ENCODE results near the gene FUBP3. TPM values are rescaled to one million over a fixed set of nuclear protein-coding genes. Genes with fewer than 3 reads are reported as not detected.

The FUBP3 gene
- polyA plus RNA-seq, 1 donor, result 67.9 TPM

- no peaks in the 10 kb centered on the region for H3K4me1 ChIP-seq (ENCODE audit: control insufficient read depth, insufficient read depth, low read length)
- no peak overlapping the region for H3K4me3 ChIP-seq (ENCODE audit: low read length)
- no CpG with 5 or more reads among the region's 21 CpGs for WGBS (ENCODE audit: insufficient coverage, low lambda C conversion rate)
- H3K27me3 ChIP-seq (ENCODE audit: control insufficient read depth, insufficient read depth, low read length), result no peaks in the 10 kb centered on the region
- no peaks in the 10 kb centered on the region for H3K9me3 ChIP-seq (ENCODE audit: control insufficient read depth, low read depth, low read length)
- no peak for DNase-seq
- peaks cover 82% of the 10 kb centered on the region for H3K36me3 ChIP-seq (ENCODE audit: control insufficient read depth, insufficient read depth, low read length)
- H3K27ac ChIP-seq (ENCODE audit: low read length), result no peak overlapping the region
These were observed 47.0 kb downstream of the FUBP3 start for GRCh38 chr9:130626249-130626996.

- no peak overlapping the region for H3K4me3 ChIP-seq (ENCODE audit: low read length)
- no peaks in the 10 kb centered on the region for H3K27me3 ChIP-seq (ENCODE audit: control insufficient read depth, insufficient read depth, low read length)
- no peaks in the 10 kb centered on the region for H3K9me3 ChIP-seq (ENCODE audit: control insufficient read depth, low read depth, low read length)
- peaks cover 84% of the 10 kb centered on the region for H3K36me3 ChIP-seq (ENCODE audit: control insufficient read depth, insufficient read depth, low read length)
- no peak overlapping the region for H3K27ac ChIP-seq (ENCODE audit: low read length)
- WGBS (ENCODE audit: insufficient coverage, low lambda C conversion rate), result no CpG with 5 or more reads among the region's 10 CpGs
- no peaks in the 10 kb centered on the region for H3K4me1 ChIP-seq (ENCODE audit: control insufficient read depth, insufficient read depth, low read length)
- DNase-seq, result no peak
These were observed 47.7 kb downstream of the FUBP3 start for GRCh38 chr9:130627051-130627450.

DNA sequence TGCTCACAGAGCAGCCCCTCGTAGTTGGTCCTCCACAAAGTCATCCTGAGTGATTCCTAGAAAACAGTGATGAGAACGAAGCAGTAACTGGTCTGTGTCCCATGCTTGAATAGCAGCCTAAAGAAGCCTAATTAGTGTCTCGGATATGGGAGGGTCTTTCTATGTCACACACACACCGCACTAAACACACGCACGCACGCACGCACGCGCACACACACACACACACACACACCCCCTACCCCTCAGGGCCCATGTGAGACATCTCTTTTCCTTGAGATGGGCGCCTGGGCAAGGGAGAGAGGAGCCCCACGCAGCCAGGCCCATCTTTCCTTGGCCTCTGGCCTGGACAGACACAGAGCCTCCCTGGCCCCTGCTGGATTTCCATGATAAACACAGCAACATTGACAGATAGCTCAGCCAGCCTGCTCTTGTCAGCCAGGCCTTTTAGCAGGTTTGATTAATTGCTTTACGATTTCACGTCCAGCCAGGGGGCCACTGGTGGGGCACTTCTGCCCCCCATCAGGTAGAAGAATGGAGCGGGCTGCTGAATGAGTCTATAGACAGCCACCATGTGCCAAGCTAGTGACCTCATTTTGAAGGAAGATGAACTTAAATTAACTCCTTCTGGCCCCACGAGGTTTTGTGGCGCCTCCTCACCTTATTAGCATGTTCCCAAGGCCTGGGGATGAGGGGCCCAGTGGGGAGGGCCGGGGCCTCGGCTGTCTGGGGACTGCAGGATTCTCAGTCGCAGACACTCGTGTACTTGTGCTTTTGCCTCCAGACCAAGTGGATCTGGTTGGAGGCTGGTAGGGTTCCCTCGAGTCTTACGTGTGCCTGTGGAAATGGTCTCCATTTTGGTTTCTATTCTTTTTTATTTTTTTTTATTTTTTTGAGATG lies 48.8 kb downstream of the FUBP3 start:
- 80% methylated on average over 1 of the region's 23 CpGs for WGBS (ENCODE audit: insufficient coverage, low lambda C conversion rate)
- DNase-seq, result no peak
- Histone ChIP-seq H3K36me3 (ENCODE audit: control insufficient read depth, insufficient read depth, low read length) (peaks cover 92% of the 10 kb centered on the region), H3K4me3 (ENCODE audit: low read length) (no peak overlapping the region), H3K27ac (ENCODE audit: low read length) (no peak overlapping the region), H3K27me3 (ENCODE audit: control insufficient read depth, insufficient read depth, low read length) (no peaks in the 10 kb centered on the region), H3K4me1 (ENCODE audit: control insufficient read depth, insufficient read depth, low read length) (no peaks in the 10 kb centered on the region), H3K9me3 (ENCODE audit: control insufficient read depth, low read depth, low read length) (no peaks in the 10 kb centered on the region)

DNA sequence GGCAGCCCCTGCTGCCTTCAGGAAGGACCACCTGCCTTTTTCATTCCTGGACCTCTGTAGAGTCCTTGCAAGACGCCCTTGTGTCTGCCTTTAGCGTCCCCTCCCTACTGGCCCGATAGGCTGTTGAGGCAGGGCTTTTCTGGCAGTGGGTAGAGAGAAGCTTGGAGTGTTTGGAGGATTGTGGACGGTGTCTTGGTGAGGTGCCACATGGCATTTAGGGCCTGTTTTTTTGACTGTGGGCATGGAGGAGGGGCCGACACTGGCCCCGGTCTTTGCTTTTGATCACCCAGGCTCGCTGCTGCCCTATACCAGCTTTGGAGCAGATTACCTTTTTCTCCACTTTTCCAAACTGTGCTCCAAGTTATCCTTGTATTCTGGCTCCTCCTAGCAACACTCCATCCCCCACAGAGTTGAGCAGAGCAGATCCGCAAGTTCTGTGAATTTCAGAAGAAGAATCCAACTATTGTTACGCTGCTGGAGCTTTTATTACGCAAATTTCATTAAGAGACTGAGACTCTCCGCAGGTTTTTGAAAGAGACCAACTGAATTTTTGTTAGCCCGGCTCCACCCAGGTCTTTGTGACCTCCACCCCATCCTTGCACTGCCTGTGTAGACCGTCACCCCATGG lies 50.2 kb downstream of the FUBP3 start:
- Histone ChIP-seq H3K27ac (ENCODE audit: low read length) (no peak overlapping the region), H3K27me3 (ENCODE audit: control insufficient read depth, insufficient read depth, low read length) (no peaks in the 10 kb centered on the region), H3K4me1 (ENCODE audit: control insufficient read depth, insufficient read depth, low read length) (no peaks in the 10 kb centered on the region), H3K36me3 (ENCODE audit: control insufficient read depth, insufficient read depth, low read length) (peaks cover 92% of the 10 kb centered on the region), H3K9me3 (ENCODE audit: control insufficient read depth, low read depth, low read length) (no peaks in the 10 kb centered on the region), H3K4me3 (ENCODE audit: low read length) (no peak overlapping the region)
- no peak for DNase-seq
- 100% methylated on average over 1 of the region's 13 CpGs for WGBS (ENCODE audit: insufficient coverage, low lambda C conversion rate)

DNA sequence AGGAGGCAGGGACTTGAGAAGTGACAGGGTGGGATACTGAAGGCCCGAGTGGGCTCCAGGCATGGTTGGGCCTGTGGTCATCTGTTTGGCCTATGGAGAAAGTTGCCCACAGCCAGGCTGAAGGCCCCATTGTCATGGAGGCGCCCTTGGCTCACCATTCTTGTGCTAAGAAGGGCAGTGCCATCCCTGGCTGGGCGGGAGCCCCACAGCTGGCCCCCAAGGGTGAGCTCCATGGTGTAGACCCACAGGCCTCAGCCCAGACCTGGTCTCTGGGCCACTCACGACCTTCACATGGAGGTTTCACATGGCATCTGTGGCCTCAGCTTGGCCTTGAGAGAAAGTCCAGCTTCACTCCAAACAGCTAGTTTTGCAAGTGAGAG lies 50.7 kb downstream of the FUBP3 start:
- H3K36me3 ChIP-seq (ENCODE audit: control insufficient read depth, insufficient read depth, low read length), result peaks cover 95% of the 10 kb centered on the region
- WGBS (ENCODE audit: insufficient coverage, low lambda C conversion rate), result no CpG with 5 or more reads among the region's 4 CpGs

DNA sequence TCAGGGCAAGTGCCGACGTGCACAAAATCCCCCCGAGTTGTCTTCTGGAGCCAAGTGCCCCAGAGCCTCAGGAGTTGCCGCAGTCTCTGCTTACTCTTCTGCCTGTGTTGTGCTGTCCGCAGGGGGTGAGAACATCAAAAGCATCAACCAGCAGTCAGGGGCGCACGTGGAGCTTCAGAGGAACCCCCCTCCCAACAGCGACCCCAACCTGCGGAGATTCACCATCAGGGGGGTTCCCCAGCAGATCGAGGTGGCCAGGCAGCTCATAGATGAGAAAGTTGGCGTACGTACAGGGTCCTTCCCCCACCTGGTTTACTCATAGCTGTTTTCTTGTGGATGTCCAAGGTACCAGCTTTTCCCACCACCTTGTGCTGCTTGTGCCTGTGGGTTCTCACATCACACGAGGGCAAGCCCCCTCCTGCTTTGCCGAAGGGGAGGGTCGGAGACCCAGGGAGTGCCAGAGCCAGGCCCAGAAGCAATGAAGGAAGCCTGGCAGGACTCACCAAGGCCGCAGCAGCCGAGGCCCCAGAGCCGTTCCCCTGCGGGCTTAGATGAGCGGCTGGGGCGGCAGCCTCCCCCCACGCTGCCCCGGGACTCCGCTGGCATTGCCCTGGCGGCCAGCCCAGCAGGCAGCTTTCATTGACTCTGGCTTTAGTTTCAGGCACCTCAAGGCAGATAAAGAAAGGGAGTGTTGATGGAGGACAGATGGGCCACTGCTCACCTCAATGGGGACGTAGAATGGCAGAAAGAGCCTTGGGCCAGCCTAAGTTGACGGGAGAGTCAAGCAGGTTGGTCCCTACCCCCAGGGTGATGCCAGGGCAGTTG lies 51.3 kb downstream of the FUBP3 start:
- no peak overlapping the region for H3K27ac ChIP-seq (ENCODE audit: low read length)
- no peak for DNase-seq
- H3K4me3 ChIP-seq (ENCODE audit: low read length), result no peak overlapping the region
- peaks cover 94% of the 10 kb centered on the region for H3K36me3 ChIP-seq (ENCODE audit: control insufficient read depth, insufficient read depth, low read length)
- WGBS (ENCODE audit: insufficient coverage, low lambda C conversion rate), result 100% methylated on average over 2 of the region's 27 CpGs
- H3K9me3 ChIP-seq (ENCODE audit: control insufficient read depth, low read depth, low read length), result no peaks in the 10 kb centered on the region
- no peaks in the 10 kb centered on the region for H3K27me3 ChIP-seq (ENCODE audit: control insufficient read depth, insufficient read depth, low read length)
- no peaks in the 10 kb centered on the region for H3K4me1 ChIP-seq (ENCODE audit: control insufficient read depth, insufficient read depth, low read length)

More for the DNA sequence above, 50.7 kb downstream of the FUBP3 start:
- no peak for DNase-seq
- Histone ChIP-seq H3K27me3 (ENCODE audit: control insufficient read depth, insufficient read depth, low read length) (no peaks in the 10 kb centered on the region), H3K27ac (ENCODE audit: low read length) (no peak overlapping the region), H3K4me1 (ENCODE audit: control insufficient read depth, insufficient read depth, low read length) (no peaks in the 10 kb centered on the region), H3K9me3 (ENCODE audit: control insufficient read depth, low read depth, low read length) (no peaks in the 10 kb centered on the region), H3K4me3 (ENCODE audit: low read length) (no peak overlapping the region)

GRCh38 chr9:130631331-130632080 lies 52.1 kb downstream of the FUBP3 start:
- Histone ChIP-seq H3K4me3 (ENCODE audit: low read length) (no peak overlapping the region), H3K4me1 (ENCODE audit: control insufficient read depth, insufficient read depth, low read length) (no peaks in the 10 kb centered on the region), H3K27ac (ENCODE audit: low read length) (no peak overlapping the region), H3K36me3 (ENCODE audit: control insufficient read depth, insufficient read depth, low read length) (peaks cover 94% of the 10 kb centered on the region), H3K9me3 (ENCODE audit: control insufficient read depth, low read depth, low read length) (no peaks in the 10 kb centered on the region), H3K27me3 (ENCODE audit: control insufficient read depth, insufficient read depth, low read length) (no peaks in the 10 kb centered on the region)
- no CpG with 5 or more reads among the region's 22 CpGs for WGBS (ENCODE audit: insufficient coverage, low lambda C conversion rate)
- DNase-seq, result no peak

GRCh38 chr9:130632081-130632710 lies 52.8 kb downstream of the FUBP3 start:
- Histone ChIP-seq H3K27me3 (ENCODE audit: control insufficient read depth, insufficient read depth, low read length) (no peaks in the 10 kb centered on the region), H3K9me3 (ENCODE audit: control insufficient read depth, low read depth, low read length) (no peaks in the 10 kb centered on the region), H3K27ac (ENCODE audit: low read length) (no peak overlapping the region), H3K36me3 (ENCODE audit: control insufficient read depth, insufficient read depth, low read length) (peaks cover 92% of the 10 kb centered on the region), H3K4me3 (ENCODE audit: low read length) (no peak overlapping the region), H3K4me1 (ENCODE audit: control insufficient read depth, insufficient read depth, low read length) (no peaks in the 10 kb centered on the region)
- no peak for DNase-seq
- WGBS (ENCODE audit: insufficient coverage, low lambda C conversion rate), result no CpG with 5 or more reads among the region's 13 CpGs

- DNase-seq, result no peak
- Histone ChIP-seq H3K36me3 (ENCODE audit: control insufficient read depth, insufficient read depth, low read length) (peaks cover 85% of the 10 kb centered on the region), H3K27me3 (ENCODE audit: control insufficient read depth, insufficient read depth, low read length) (no peaks in the 10 kb centered on the region), H3K4me3 (ENCODE audit: low read length) (no peak overlapping the region), H3K4me1 (ENCODE audit: control insufficient read depth, insufficient read depth, low read length) (no peaks in the 10 kb centered on the region), H3K27ac (ENCODE audit: low read length) (no peak overlapping the region), H3K9me3 (ENCODE audit: control insufficient read depth, low read depth, low read length) (no peaks in the 10 kb centered on the region)
- WGBS (ENCODE audit: insufficient coverage, low lambda C conversion rate), result no CpG with 5 or more reads among the region's 7 CpGs
These were observed 53.5 kb downstream of the FUBP3 start for GRCh38 chr9:130632841-130633240.

Measured in large intestine (tissue), 3 donors.